GM12801 (cell line): ENCODE data around the gene NEMP2.

Experiments
- TF ChIP-seq, protein P1 (sequence below): IDR thresholded peaks from one replicate; pipeline ENCODE4 v1.5.1; 2011; ENCODE audit warnings: control low read depth; ENCODE audit not compliant: insufficient read length; ENCODE audit errors: extremely low read depth

Gene NEMP2

DNA sequence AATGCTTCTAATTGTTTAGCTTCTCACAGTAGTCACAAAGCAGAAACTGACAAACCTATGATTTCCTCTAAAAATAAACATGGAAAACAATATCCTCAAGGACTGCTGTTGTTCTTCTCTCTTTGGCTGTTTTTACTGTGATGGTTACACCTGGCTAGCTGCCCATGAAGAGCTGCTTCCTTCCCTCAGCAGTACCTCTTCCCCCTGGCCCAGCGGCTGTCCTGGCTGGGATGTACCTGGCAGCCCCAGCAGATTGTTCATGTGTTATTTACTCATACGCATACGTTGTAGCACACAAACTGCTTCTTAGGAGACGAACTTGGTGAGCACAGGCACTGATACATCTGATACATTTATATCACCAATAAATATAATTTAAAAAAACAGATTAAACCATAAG is 27.4 kb downstream of the NEMP2 start:
- TF ChIP-seq, protein P1, sequence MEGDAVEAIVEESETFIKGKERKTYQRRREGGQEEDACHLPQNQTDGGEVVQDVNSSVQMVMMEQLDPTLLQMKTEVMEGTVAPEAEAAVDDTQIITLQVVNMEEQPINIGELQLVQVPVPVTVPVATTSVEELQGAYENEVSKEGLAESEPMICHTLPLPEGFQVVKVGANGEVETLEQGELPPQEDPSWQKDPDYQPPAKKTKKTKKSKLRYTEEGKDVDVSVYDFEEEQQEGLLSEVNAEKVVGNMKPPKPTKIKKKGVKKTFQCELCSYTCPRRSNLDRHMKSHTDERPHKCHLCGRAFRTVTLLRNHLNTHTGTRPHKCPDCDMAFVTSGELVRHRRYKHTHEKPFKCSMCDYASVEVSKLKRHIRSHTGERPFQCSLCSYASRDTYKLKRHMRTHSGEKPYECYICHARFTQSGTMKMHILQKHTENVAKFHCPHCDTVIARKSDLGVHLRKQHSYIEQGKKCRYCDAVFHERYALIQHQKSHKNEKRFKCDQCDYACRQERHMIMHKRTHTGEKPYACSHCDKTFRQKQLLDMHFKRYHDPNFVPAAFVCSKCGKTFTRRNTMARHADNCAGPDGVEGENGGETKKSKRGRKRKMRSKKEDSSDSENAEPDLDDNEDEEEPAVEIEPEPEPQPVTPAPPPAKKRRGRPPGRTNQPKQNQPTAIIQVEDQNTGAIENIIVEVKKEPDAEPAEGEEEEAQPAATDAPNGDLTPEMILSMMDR = no peak

DNA sequence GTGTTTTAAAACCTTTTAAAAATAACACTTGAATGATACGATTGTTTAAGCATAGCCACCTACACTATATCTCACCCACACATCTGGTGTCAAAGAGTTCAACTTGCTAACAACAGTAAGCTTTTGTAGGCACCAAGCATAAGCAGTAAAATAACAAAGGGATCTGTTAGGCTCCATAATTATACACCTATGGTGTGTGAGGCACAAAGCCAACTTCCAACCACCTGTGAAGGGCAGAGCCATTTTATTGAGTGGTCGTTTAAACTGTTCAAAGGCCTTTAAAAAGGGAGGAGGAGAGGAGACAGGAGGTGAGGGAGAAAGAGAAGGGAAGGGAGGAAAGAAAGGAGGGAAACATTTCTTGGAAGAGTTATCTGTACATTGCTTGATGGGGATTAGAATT is 27.9 kb downstream of the NEMP2 start:
- TF ChIP-seq, protein P1 = no peak

DNA sequence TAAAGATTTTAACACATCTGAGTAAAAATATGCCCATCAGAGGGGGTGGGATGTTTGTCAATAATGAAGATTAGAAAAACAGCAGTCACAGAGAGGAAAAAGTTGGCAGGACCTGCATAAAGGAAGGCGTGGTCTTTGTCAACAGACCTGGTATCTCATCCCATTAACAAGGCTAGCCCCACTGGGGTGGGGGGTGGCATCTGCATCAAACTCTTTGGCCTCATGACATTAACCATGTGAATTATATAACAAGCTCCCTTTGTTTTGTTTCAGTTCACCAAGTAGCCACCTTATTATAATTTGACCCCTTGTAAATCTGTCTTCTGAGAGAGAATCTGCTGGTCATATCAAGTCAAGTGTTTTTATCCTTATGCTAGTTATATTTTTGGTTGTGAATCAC is 28.8 kb downstream of the NEMP2 start:
- TF ChIP-seq, protein P1 = no peak

DNA sequence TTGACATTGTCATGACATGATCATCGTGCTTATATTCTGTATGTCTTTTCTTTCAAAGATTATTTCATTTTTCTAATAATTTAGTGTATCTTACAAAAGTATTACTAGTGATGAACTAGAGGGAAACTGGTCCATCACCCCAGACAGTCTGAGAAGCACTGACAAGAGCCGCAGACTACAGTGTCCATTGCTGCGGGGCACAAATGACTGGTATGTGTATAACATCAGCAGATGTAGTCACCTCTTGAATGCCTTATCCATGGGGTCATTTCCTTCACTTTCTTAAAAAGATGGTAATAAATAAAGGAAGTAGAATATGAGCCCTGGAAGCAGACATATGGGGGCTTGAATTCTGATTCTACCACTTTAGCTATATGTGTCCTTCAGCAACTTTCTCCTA is 29.6 kb downstream of the NEMP2 start:
- TF ChIP-seq, protein P1 = no peak

DNA sequence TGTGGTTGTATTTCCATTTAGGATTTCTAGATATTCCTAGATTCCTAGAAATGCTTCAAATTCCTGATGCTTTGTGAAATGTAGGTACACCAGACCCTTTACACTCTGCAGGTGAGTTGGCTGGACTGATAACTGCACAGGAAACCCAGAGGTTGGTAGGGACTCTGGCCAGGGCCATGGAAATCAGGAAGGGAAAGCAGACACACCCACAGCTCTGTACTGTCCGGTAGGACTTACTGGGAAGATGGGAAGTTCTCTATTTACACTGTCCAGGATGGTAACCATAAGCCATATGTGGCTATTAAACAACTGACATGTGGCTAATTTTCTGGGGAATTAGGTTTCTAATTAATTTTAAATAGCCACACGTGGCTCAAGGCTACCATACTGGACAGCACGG is 31.4 kb downstream of the NEMP2 start:
- TF ChIP-seq, protein P1 = no peak

DNA sequence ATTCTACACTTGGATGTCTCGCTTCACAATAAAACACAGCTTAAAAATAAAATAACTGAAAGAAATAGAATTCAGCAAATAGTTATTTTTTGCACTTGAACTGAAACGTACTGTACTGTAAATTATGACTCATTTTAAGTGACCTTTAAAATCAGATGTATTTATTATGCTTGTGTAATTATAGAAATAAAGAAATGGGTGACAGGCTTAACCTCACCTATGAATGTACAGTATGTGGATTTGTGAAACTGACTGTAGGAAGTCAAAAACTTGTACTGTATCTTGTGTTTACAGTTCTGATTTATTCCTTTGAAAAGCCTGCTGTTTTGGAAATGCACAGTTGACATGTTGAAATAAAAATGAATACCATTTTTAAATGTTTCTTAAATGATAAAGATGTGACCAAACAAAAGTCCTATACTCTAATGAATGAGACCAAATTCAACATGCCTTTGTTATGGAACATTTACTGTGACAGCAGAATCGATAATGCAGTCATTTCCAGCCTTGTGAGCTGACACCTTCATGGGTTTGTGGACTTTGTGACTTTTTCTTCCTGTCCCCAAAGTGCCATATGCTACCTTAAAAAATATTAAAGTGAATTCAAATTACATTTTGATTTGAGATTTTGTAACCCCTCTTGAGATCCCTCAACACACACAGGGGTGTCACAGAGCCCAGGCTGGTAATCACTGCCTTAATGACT is 32.7 kb downstream of the NEMP2 start:
- TF ChIP-seq, protein P1 = no peak

DNA sequence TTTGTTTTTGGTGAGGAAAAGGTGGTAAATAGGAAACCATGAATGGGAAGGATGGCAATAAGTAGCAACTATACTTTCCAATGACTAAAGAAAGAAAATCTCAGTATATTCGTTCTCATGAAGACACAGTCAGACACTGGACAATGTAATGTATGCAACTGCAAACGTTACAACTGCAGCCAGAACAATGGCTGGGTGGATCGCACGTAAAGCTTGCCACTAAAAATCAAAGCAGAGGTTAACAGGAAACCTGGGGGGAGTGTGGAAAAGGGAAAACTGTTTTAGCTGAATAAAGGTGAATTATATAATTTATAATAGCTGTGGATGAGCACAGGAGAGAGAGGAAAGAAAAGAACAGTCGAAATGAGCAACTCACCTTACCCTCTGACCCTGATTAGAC is 33.3 kb downstream of the NEMP2 start:
- TF ChIP-seq, protein P1 = no peak

DNA sequence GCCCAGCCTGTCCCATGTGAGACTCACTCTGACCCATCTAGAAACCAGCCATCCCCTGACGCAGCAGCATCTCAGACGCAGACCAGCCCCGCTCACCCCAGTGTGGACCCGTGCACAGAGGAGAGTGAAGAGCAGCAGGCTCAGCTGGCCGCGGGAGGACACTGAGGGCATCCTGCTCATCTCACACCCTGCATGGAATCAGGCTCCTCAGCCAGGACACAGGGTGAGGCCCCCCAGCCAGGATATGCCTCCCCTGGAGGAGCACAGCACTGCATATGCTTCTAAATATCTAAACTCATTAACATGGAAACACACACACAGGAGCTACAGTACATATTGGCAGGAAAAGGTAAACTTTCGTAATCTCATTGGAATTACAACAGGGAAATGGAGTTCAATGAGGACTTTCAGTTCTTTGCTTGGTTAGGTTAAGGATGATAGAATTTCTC is 34.4 kb downstream of the NEMP2 start:
- TF ChIP-seq, protein P1 = no peak
